Dermis microvascular lymphatic vessel endothelial cell (primary cell): ENCODE measurements around the gene NTS. TPM values are rescaled to one million over a fixed set of nuclear protein-coding genes. Genes with fewer than 3 reads are reported as not detected.

ENCODE experiments used
- DNase-seq, 2 donors: peaks; one replicate each; pipeline versions ENCODE4 v3.0.0 to v3.0.0-alpha.2; 2010; ENCODE audit warnings: low read depth in 2 of 2
- total RNA-seq: library from RNA; depleted of rRNA; stranded (reverse); fragments of >200 nt; gene quantifications from 2 replicates; pipeline ENCODE4 v1.2.1, GENCODE V29; 2014

The NTS gene
- total RNA-seq, 1 donor from 2014 or later, result 0.26 TPM

DNA sequence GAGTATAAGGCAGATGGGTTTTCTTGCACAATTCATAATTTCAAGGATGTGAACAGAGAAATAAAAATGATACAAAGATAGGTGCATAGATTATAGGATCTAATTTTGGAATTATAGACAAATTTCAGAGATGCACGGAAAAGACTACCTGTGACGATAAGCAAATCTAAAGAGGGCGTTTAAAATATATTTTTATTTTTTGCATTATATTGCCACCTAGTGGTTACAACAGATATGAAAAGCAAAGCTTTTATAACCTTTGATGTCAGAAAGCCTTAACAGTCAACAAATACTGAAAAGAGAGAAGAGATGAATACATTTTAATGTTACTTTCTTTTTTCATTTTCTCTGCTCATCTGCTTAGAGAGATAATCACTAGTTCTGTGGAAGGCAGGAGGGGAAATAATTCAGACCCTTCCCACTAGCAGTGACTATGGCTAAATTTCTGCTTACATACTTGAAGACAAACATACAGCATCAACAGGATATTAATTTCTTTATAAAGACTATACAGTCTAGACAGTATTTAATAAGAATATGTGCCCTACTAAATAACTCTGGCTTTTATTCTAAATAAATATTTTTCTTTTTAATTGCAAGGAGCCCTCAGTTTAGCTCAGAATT, 46.3 kb downstream of the NTS start:
- DNase-seq, result peak; percentile 21 to 27

GRCh38 chr12:85923767-85924331, 49.8 kb downstream of the NTS start:
- DNase-seq, result peak; percentile 14 to 38

DNA sequence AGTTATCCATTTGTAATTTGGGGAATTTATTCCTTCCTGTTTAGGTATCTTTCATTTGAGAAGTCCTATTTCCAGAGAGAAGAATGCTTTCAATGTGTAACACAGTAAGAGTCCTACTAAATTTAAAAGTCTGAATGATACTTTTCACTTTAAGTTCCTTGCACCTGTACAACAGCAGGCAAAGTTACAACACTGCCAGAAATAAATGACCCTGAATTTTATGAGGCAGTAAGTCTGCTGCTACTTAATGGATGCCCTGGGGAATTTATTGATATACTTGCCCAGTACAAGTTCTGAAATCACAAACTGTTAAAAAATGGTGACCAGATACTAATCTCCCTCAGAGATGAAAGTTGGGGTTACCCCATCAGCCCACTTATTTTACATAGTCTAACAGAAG, 53.1 kb downstream of the NTS start:
- DNase-seq, result no peak

Other genes with a start within 250 kb of the NTS start
- 5.6 and 7.7 TPM in 2 replicates for gene RASSF9, start 37.9 kb upstream of the NTS start, total RNA-seq